Measurements from ENCODE around the gene TFAM.

TFAM gene

DNA sequence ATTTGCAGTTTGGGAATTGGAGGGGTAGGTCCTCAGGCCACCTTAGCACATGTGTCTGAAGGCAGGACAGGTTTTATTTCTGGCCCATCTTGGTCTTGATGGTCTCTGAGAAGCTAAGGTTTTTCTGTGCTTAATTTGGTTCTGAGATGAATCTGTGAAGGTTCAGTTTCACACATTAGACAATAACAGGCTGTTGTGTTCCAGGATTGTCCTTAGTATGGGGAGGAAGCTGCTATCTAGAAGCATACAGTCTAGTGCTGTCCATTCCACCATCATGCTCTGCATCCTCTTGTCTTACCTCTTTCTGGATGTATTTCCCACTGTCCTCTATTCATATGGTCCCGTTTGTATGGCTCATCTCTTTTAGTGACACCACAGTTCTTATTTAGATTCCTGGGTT is 43.3 kb upstream of the TFAM start:
- no peak overlapping the region for H3K9ac ChIP-seq (ENCODE audit: low read depth, low read length)
- no peak overlapping the region for H3K4me2 ChIP-seq (ENCODE audit: insufficient read depth, low read length)
- TF ChIP-seq, protein P1, sequence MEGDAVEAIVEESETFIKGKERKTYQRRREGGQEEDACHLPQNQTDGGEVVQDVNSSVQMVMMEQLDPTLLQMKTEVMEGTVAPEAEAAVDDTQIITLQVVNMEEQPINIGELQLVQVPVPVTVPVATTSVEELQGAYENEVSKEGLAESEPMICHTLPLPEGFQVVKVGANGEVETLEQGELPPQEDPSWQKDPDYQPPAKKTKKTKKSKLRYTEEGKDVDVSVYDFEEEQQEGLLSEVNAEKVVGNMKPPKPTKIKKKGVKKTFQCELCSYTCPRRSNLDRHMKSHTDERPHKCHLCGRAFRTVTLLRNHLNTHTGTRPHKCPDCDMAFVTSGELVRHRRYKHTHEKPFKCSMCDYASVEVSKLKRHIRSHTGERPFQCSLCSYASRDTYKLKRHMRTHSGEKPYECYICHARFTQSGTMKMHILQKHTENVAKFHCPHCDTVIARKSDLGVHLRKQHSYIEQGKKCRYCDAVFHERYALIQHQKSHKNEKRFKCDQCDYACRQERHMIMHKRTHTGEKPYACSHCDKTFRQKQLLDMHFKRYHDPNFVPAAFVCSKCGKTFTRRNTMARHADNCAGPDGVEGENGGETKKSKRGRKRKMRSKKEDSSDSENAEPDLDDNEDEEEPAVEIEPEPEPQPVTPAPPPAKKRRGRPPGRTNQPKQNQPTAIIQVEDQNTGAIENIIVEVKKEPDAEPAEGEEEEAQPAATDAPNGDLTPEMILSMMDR (IDR thresholded peaks at IDR 0.05; ENCODE audit: borderline replicate concordance, extremely low read depth, low read length, poor library complexity, severe bottlenecking), result no peak
- TF ChIP-seq EZH2 (IDR thresholded peaks at IDR 0.05; ENCODE audit: borderline replicate concordance, low read depth, low read length, severe bottlenecking), result no peak
- no peak for ATAC-seq (ENCODE audit: insufficient read depth, low read depth)
- H3K9me3 ChIP-seq (ENCODE audit: insufficient read depth, low read length, severe bottlenecking), result no peaks in the 10 kb centered on the region
- peaks cover 75% of the 10 kb centered on the region for H3K79me2 ChIP-seq (ENCODE audit: insufficient read depth, low read length)
- H3K27ac ChIP-seq (ENCODE audit: low read length), result no peak overlapping the region
- no peaks in the 10 kb centered on the region for H3K27me3 ChIP-seq (ENCODE audit: insufficient read depth, low read length, poor library complexity)
- H4K20me1 ChIP-seq (ENCODE audit: insufficient read depth, low read length), result peaks cover 22% of the 10 kb centered on the region; the same call in 1 of the 2 replicates
- no peak for DNase-seq
- peaks cover 8% of the 10 kb centered on the region; the same call in 1 of the 2 replicates for H3K4me1 ChIP-seq (ENCODE audit: insufficient read depth, low read length)
- H2AFZ ChIP-seq (ENCODE audit: low read depth, low read length), result no peak overlapping the region
- H3K36me3 ChIP-seq (ENCODE audit: insufficient read depth, low read length), result no peaks in the 10 kb centered on the region
- no peak overlapping the region for H3K4me3 ChIP-seq (ENCODE audit: low read depth in 1 of 2, low read length in 2 of 2)

GRCh38 chr10:58347967-58348366 is 37.2 kb upstream of the TFAM start:
- DNase-seq (no peak), ATAC-seq (ENCODE audit: insufficient read depth, low read depth) (no peak)
- Histone ChIP-seq H3K4me3 (ENCODE audit: low read depth in 1 of 2, low read length in 2 of 2) (no peak overlapping the region), H3K36me3 (ENCODE audit: insufficient read depth, low read length) (no peaks in the 10 kb centered on the region), H2AFZ (ENCODE audit: low read depth, low read length) (no peak overlapping the region), H3K27me3 (ENCODE audit: insufficient read depth, low read length, poor library complexity) (no peaks in the 10 kb centered on the region), H4K20me1 (ENCODE audit: insufficient read depth, low read length) (peaks cover 15% of the 10 kb centered on the region; the same call in 1 of the 2 replicates), H3K4me1 (ENCODE audit: insufficient read depth, low read length) (no peaks in the 10 kb centered on the region), H3K9ac (ENCODE audit: low read depth, low read length) (no peak overlapping the region), H3K79me2 (ENCODE audit: insufficient read depth, low read length) (peaks cover 60% of the 10 kb centered on the region), H3K4me2 (ENCODE audit: insufficient read depth, low read length) (no peak overlapping the region), H3K9me3 (ENCODE audit: insufficient read depth, low read length, severe bottlenecking) (no peaks in the 10 kb centered on the region), H3K27ac (ENCODE audit: low read length) (no peak overlapping the region)
- TF ChIP-seq, protein P1 (IDR thresholded peaks at IDR 0.05; ENCODE audit: borderline replicate concordance, extremely low read depth, low read length, poor library complexity, severe bottlenecking), result no peak
- no peak for TF ChIP-seq EZH2 (IDR thresholded peaks at IDR 0.05; ENCODE audit: borderline replicate concordance, low read depth, low read length, severe bottlenecking)

- H3K9me3 ChIP-seq (ENCODE audit: insufficient read depth, low read length, severe bottlenecking), result no peaks in the 10 kb centered on the region
- no peak overlapping the region for H3K27ac ChIP-seq (ENCODE audit: low read length)
- no peaks in the 10 kb centered on the region for H3K27me3 ChIP-seq (ENCODE audit: insufficient read depth, low read length, poor library complexity)
- no peak overlapping the region for H3K4me3 ChIP-seq (ENCODE audit: low read depth in 1 of 2, low read length in 2 of 2)
- H3K36me3 ChIP-seq (ENCODE audit: insufficient read depth, low read length), result no peaks in the 10 kb centered on the region
- TF ChIP-seq, protein P1 (IDR thresholded peaks at IDR 0.05; ENCODE audit: borderline replicate concordance, extremely low read depth, low read length, poor library complexity, severe bottlenecking), result no peak
- no peak for TF ChIP-seq EZH2 (IDR thresholded peaks at IDR 0.05; ENCODE audit: borderline replicate concordance, low read depth, low read length, severe bottlenecking)
- no peak overlapping the region for H3K4me2 ChIP-seq (ENCODE audit: insufficient read depth, low read length)
- no peak for DNase-seq
- H3K4me1 ChIP-seq (ENCODE audit: insufficient read depth, low read length), result no peaks in the 10 kb centered on the region
- H2AFZ ChIP-seq (ENCODE audit: low read depth, low read length), result no peak overlapping the region
- peaks cover 15% of the 10 kb centered on the region; the same call in 1 of the 2 replicates for H4K20me1 ChIP-seq (ENCODE audit: insufficient read depth, low read length)
- no peak overlapping the region for H3K9ac ChIP-seq (ENCODE audit: low read depth, low read length)
- ATAC-seq (ENCODE audit: insufficient read depth, low read depth), result no peak
- peaks cover 56% of the 10 kb centered on the region for H3K79me2 ChIP-seq (ENCODE audit: insufficient read depth, low read length)
Observed at GRCh38 chr10:58348571-58349033, 36.6 kb upstream of the TFAM start.

Data from DND-41 (cell line).